ENCODE results near the gene HADHA.

HADHA gene

GRCh38 chr2:26150243-26150642, 94.2 kb downstream of the HADHA start:
- H3K4me3 ChIP-seq (ENCODE audit: insufficient read depth, low read length, poor library complexity, severe bottlenecking): no peak overlapping the region
- H3K9ac ChIP-seq (ENCODE audit: low read length): no peak overlapping the region
- H3K27ac ChIP-seq (ENCODE audit: low read depth, low read length): no peak overlapping the region
- H2AFZ ChIP-seq (ENCODE audit: low read depth, low read length, severe bottlenecking): no peak overlapping the region
- no peaks in the 10 kb centered on the region for H3K9me2 ChIP-seq (replicated peaks; ENCODE audit: insufficient read depth, low read length)
- TF ChIP-seq CTCF (IDR thresholded peaks at IDR 0.05; ENCODE audit: insufficient read depth, low read length, poor library complexity, severe bottlenecking) (no peak), EZH2phosphoT487 (conservative IDR thresholded peaks at IDR 0.05; ENCODE audit: low read length) (no peak)
- H3K27me3 ChIP-seq (ENCODE audit: low read length): no peaks in the 10 kb centered on the region
- no peaks in the 10 kb centered on the region for H3K36me3 ChIP-seq (ENCODE audit: low read length)
- H3K79me2 ChIP-seq (ENCODE audit: insufficient read depth, low read length): no peaks in the 10 kb centered on the region
- peaks cover 8% of the 10 kb centered on the region; the same call in 1 of the 2 replicates for H3K9me3 ChIP-seq (ENCODE audit: insufficient read depth, low read length)
- no peaks in the 10 kb centered on the region for H4K20me1 ChIP-seq (ENCODE audit: low read depth, low read length)
- no peaks in the 10 kb centered on the region for H3F3A ChIP-seq (ENCODE audit: insufficient read depth)
- no peak overlapping the region for H3K4me2 ChIP-seq (ENCODE audit: low read depth, low read length, poor library complexity, severe bottlenecking)

GRCh38 chr2:26148501-26148900, 95.9 kb downstream of the HADHA start:
- H3K9me3 ChIP-seq (ENCODE audit: insufficient read depth, low read length): no peaks in the 10 kb centered on the region
- H3K4me3 ChIP-seq (ENCODE audit: insufficient read depth, low read length, poor library complexity, severe bottlenecking): no peak overlapping the region
- no peaks in the 10 kb centered on the region for H3K79me2 ChIP-seq (ENCODE audit: insufficient read depth, low read length)
- H3K9me2 ChIP-seq (replicated peaks; ENCODE audit: insufficient read depth, low read length): no peaks in the 10 kb centered on the region
- H3K27me3 ChIP-seq (ENCODE audit: low read length): no peaks in the 10 kb centered on the region
- H3K4me2 ChIP-seq (ENCODE audit: low read depth, low read length, poor library complexity, severe bottlenecking): no peak overlapping the region
- no peak overlapping the region for H3K9ac ChIP-seq (ENCODE audit: low read length)
- no peak overlapping the region for H2AFZ ChIP-seq (ENCODE audit: low read depth, low read length, severe bottlenecking)
- H3K36me3 ChIP-seq (ENCODE audit: low read length): no peaks in the 10 kb centered on the region
- no peaks in the 10 kb centered on the region for H3F3A ChIP-seq (ENCODE audit: insufficient read depth)
- H4K20me1 ChIP-seq (ENCODE audit: low read depth, low read length): no peaks in the 10 kb centered on the region
- TF ChIP-seq EZH2phosphoT487 (conservative IDR thresholded peaks at IDR 0.05; ENCODE audit: low read length) (no peak), CTCF (IDR thresholded peaks at IDR 0.05; ENCODE audit: insufficient read depth, low read length, poor library complexity, severe bottlenecking) (no peak)
- no peak overlapping the region for H3K27ac ChIP-seq (ENCODE audit: low read depth, low read length)

- Histone ChIP-seq H3K27ac (ENCODE audit: low read depth, low read length) (no peak overlapping the region), H2AFZ (ENCODE audit: low read depth, low read length, severe bottlenecking) (peak overlapping the region; percentile 56), H4K20me1 (ENCODE audit: low read depth, low read length) (no peaks in the 10 kb centered on the region), H3K9ac (ENCODE audit: low read length) (no peak overlapping the region), H3K4me3 (ENCODE audit: insufficient read depth, low read length, poor library complexity, severe bottlenecking) (no peak overlapping the region), H3K36me3 (ENCODE audit: low read length) (no peaks in the 10 kb centered on the region), H3K27me3 (ENCODE audit: low read length) (no peaks in the 10 kb centered on the region), H3F3A (ENCODE audit: insufficient read depth) (no peaks in the 10 kb centered on the region), H3K9me3 (ENCODE audit: insufficient read depth, low read length) (no peaks in the 10 kb centered on the region), H3K79me2 (ENCODE audit: insufficient read depth, low read length) (no peaks in the 10 kb centered on the region), H3K9me2 (replicated peaks; ENCODE audit: insufficient read depth, low read length) (no peaks in the 10 kb centered on the region), H3K4me2 (ENCODE audit: low read depth, low read length, poor library complexity, severe bottlenecking) (no peak overlapping the region)
- TF ChIP-seq EZH2phosphoT487 (conservative IDR thresholded peaks at IDR 0.05; ENCODE audit: low read length): no peak
- TF ChIP-seq CTCF (IDR thresholded peaks at IDR 0.05; ENCODE audit: insufficient read depth, low read length, poor library complexity, severe bottlenecking): peak; percentile 75
These were observed 99.3 kb downstream of the HADHA start for GRCh38 chr2:26144953-26145680.
